ENCODE measurements around the gene HSPA2. TPM values are rescaled to one million over a fixed set of nuclear protein-coding genes. Genes with fewer than 3 reads are reported as not detected.
"Not testable (repeated sequence)": the region's sequence is repeated elsewhere in the genome, so short reads cannot be mapped to it uniquely, and the experiment has no call there.

Gene HSPA2
- total RNA-seq, 2 donors from 2014 or later, result 4.1 to 8.2 TPM

DNA sequence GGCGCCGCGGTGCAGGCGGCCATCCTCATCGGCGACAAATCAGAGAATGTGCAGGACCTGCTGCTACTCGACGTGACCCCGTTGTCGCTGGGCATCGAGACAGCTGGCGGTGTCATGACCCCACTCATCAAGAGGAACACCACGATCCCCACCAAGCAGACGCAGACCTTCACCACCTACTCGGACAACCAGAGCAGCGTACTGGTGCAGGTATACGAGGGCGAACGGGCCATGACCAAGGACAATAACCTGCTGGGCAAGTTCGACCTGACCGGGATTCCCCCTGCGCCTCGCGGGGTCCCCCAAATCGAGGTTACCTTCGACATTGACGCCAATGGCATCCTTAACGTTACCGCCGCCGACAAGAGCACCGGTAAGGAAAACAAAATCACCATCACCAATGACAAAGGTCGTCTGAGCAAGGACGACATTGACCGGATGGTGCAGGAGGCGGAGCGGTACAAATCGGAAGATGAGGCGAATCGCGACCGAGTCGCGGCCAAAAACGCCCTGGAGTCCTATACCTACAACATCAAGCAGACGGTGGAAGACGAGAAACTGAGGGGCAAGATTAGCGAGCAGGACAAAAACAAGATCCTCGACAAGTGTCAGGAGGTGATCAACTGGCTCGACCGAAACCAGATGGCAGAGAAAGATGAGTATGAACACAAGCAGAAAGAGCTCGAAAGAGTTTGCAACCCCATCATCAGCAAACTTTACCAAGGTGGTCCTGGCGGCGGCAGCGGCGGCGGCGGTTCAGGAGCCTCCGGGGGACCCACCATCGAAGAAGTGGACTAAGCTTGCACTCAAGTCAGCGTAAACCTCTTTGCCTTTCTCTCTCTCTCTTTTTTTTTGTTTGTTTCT lies 1.7 kb downstream of the HSPA2 start:
- Mint-ChIP-seq H3K9me3 (peaks cover 4 to 12% of the 10 kb centered on the region in 2 donors), H3K36me3 (peaks cover 33 to 34% of the 10 kb centered on the region in 2 donors), H3K27ac (peak overlapping the region in 1 of 2 donors; percentile 75)
- no peak for ATAC-seq
- no peak for DNase-seq (ENCODE audit: low spot score in 2 of 2)

DNA sequence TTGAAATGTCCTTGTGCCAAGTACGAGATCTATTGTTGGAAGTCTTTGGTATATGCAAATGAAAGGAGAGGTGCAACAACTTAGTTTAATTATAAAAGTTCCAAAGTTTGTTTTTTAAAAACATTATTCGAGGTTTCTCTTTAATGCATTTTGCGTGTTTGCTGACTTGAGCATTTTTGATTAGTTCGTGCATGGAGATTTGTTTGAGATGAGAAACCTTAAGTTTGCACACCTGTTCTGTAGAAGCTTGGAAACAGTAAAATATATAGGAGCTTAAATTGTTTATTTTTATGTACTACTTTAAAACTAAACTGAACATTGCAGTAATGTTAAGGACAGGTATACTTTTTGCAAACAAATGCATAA lies 2.3 kb downstream of the HSPA2 start:
- no peak for DNase-seq (ENCODE audit: low spot score in 2 of 2)
- Mint-ChIP-seq H3K36me3 (peaks cover 33 to 34% of the 10 kb centered on the region in 2 donors), H3K27ac (no peak overlapping the region), H3K9me3 (peaks cover 4 to 12% of the 10 kb centered on the region in 2 donors)
- no peak for ATAC-seq

DNA sequence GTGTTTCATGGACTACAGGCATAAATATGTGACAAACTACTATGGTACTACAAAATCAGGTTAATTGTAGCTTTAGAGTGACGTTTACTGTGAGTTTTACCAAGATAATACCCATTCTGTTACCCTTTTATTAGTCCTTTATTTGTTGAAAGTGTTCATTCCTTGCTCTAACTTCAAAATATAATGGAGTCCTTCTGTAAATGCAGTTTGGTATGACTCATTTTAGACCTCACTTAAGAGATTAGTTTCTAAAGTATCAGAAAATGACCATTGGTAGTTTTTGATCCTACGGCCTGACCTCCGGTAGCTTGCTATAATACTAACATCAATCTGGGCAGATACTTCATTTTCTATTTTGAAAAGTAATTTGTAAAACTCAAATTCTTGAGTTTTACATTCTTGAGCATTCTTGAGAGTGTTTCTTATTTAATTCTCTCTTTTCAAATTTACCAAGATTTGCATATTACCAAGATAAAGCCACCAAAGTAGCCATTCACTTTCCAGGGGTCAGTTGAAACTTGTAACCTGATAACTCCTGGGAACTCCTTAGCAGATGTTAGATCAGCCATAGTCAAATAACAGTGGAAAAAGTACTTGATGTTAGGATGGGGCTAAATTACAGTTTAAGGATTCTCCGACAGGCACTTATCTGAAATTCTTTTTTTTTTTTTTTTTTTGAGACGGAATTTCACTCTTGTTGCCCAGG lies 4.2 kb downstream of the HSPA2 start:
- H3K36me3 Mint-ChIP-seq, result peaks cover 27 to 28% of the 10 kb centered on the region in 2 donors
- H3K27ac Mint-ChIP-seq, result no peak overlapping the region
- ATAC-seq (no peak), DNase-seq (ENCODE audit: low spot score in 2 of 2) (no peak)
- H3K9me3 Mint-ChIP-seq, result peaks cover 4 to 12% of the 10 kb centered on the region in 2 donors

DNA sequence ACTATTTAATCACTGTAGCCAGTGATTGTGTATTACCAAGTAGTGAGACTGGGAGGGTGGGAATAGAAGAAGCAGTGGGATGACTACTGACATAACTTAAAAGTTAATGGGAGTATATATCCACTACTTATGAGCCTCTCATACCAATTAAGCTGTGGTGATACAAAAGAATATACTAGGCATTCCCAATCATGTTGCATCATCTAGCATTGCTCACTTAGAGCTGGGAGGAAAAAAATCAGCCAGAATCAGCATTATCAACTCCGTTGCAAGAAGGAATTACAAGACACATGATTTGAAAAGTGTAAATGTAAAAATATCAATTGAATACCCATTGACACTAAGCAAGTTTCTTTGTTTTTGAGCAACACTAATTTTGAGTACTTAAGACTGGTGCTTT lies 8.5 kb downstream of the HSPA2 start:
- Mint-ChIP-seq H3K9me3 (no peaks in the 10 kb centered on the region), H3K27ac (no peak overlapping the region), H3K36me3 (no peaks in the 10 kb centered on the region)
- no peak for ATAC-seq
- no peak for DNase-seq (ENCODE audit: low spot score in 2 of 2)

DNA sequence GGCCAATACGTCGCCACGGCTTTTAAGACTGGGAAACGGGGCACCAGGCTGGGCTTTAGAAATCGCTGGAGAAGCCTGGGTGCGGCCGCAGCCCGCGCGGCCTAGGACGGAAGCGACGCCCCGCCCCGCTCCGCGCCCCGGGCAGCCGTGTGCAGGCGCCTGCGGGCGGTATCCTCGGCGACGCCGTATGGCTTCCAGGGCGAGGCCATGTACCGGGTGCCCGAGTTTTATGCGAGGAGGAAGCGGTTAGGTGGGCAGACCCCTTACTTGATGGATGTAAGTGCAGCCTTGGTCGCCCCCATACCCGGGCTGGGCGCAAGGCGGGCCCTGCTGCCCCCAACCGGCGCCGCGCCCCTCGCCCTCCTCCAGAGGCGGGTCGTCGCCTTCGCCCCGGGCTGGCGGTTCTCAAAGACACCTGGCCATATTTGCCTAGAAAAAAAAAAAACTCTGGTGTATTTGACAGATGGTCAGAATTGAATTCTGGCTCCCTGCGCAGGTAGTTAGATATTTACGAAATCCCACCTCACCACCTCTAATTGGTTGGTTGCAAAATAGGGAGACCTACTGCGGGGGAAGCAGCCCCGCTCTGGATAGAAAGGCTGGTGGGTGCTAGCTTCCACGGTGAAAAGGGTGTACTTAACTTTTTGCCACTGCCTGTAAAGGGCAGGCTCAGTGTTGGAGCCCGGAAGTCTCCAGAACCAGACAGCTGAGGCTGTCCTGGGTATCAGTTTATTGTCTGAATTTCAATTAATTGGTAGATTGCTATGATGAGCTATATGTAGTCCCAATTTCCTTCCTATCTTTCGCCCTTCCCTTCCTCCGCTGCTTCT lies 9.5 kb downstream of the HSPA2 start, which contains the start of gene PPP1R36:
Gene PPP1R36 (plus strand): TSS at position 171 of the 830 bp plus-strand sequence. CDS start 37 bp downstream, at position 208.
- no peaks in the 10 kb centered on the region for H3K9me3 Mint-ChIP-seq
- ATAC-seq (peak; percentile 86 to 97), DNase-seq (ENCODE audit: low spot score in 2 of 2) (peak in 1 of 2 donors; percentile 55)
- H3K27ac Mint-ChIP-seq, result no peak within 1 kb of the TSS
- no peaks in the 10 kb centered on the region for H3K36me3 Mint-ChIP-seq

DNA sequence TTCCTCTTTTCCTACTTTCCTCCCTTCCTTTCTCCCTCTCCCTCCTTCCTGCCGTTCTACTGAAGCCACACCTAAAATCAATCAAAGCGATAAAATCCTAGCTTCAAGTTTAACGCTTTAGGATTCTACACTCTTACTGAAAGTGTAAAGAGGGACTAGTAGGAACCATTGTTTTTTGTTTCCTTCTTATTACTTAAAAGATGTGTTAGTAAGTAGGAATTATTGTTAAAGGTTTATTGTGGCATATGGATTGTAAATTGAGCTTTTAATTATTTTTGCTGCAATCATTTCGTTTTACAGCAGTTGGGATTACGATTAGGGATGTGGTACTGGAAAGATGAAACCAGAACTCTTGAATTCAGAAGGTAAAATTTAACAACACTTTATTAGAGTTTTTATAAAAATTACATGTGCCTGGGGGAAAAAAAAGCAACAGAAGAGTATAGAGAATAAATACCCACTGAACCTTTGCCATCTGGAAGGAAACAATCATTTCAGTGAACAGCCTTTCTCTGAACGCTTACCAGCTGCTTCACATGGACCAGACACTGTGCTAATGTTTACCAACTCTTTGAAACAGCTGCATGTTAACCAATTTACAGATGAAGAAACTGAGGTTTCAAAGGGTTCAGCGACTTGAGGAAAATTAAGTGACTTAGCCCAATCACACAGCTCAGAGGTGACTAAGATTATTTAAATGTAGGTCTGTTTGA lies 10.2 kb downstream of the HSPA2 start:
- no peak for DNase-seq (ENCODE audit: low spot score in 2 of 2)
- H3K9me3 Mint-ChIP-seq, result no peaks in the 10 kb centered on the region
- no peak overlapping the region for H3K27ac Mint-ChIP-seq
- H3K36me3 Mint-ChIP-seq, result no peaks in the 10 kb centered on the region
- no peak for ATAC-seq

DNA sequence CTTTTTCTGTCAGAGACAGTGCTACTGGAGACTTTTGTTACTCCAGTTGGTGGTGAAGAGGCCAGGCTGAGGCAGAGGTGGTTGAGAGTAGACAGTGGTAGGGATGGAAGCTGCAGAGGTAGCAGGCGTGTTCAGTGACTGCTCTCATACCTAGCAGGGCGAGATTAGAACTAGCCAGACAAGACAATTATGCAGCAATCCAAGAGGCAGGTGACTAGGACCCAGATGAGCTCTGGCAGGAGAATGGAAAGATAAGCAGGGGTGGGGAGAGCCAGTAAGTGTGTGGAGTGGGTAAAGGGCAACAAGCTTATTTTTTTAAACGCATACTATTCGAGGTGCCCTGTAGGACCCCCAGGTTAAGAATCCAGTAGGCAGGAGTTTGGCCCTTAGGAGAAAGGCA lies 14.0 kb downstream of the HSPA2 start:
- no peak for ATAC-seq
- DNase-seq (ENCODE audit: low spot score in 2 of 2), result no peak

DNA sequence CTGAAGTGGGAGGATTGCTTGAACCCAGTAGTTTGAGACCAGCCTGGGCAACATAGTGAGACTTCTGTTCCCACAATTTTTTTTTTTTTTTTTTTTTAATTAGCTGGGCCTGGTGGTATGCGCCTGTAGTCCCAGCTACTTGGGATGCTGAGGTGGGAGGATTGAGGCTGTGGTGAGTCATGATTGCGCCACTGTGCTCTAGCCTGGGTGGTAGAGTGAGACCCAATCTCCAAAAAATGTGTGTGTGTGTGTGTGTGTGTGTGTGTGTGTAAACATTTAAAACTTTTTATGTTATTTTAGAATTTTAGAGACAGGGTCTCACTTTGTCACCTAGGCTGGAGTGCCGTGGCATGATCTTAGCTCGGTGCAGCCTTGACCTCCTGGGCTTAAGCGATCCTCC lies 16.0 kb downstream of the HSPA2 start:
- DNase-seq (ENCODE audit: low spot score in 2 of 2), result no peak
- no peak for ATAC-seq
- Mint-ChIP-seq H3K36me3 (no peaks in the 10 kb centered on the region), H3K9me3 (no peaks in the 10 kb centered on the region), H3K27ac (no peak overlapping the region)

More for the DNA sequence above, 14.0 kb downstream of the HSPA2 start:
- Mint-ChIP-seq H3K36me3 (no peaks in the 10 kb centered on the region), H3K9me3 (no peaks in the 10 kb centered on the region), H3K27ac (no peak overlapping the region)

DNA sequence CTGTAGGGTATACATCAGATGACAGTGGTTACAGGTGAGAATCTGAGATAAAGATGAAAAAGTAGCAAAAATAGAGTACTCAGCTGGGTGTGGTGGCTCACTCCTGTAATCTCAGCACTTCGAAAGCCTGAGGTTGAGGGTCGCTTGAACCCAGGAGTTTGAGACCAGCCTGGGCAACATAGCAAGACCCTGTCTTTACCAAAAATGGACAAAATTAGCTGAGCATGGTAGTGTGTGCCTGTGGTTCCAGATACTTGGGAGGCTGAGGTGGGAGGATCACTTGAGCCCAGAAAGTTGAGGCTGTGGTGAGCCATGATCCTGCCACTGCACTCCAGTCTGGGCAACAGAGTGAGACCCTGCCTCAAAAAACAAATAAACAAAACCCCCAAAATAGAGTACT lies 17.7 kb downstream of the HSPA2 start:
- H3K27ac Mint-ChIP-seq; DNase-seq (ENCODE audit: low spot score in 2 of 2); H3K9me3 Mint-ChIP-seq; ATAC-seq; H3K36me3 Mint-ChIP-seq: not testable (repeated sequence)

DNA sequence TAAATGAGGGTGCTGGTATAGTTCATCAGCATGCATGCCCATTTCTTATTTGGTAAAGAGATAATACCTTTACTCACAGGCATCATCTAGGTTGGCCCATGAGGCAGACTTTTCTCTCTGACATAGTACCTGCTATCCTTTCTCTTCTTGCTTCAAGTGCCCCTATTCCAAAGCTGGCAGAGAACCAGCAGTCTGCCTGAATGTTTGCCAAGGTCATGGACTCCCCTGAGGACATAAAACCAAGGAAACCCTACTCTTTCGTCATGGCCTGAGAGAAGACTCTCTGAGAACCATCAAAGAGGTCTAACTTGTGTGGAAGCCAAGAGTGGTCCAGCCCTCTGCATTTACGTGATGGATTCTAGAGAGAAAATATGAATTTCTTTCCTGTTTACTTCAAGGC lies 21.1 kb downstream of the HSPA2 start:
- Mint-ChIP-seq H3K36me3 (no peaks in the 10 kb centered on the region), H3K9me3 (no peaks in the 10 kb centered on the region), H3K27ac (no peak overlapping the region)
- no peak for DNase-seq (ENCODE audit: low spot score in 2 of 2)
- ATAC-seq, result no peak

DNA sequence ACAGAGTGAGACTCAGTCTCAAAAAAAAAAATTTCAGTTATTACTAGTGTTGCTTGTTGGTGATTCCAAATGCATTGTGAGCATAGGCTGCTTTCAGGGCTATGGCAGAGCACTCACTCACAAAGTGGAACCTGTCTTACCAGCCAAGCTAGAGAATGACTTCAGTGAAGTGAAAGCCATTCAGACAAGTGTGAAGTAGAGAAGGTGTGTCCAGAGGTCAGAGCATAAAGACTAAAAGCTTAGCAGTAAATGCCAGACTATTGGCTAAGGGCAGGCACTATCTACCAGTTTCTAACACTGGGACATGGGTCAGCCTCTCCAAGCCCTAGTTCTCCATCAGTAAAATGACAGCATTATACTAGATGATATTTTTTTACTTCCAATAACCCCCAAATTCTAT lies 21.9 kb downstream of the HSPA2 start:
- DNase-seq (ENCODE audit: low spot score in 2 of 2) (no peak), ATAC-seq (no peak)
- Mint-ChIP-seq H3K36me3 (no peaks in the 10 kb centered on the region), H3K9me3 (no peaks in the 10 kb centered on the region), H3K27ac (no peak overlapping the region)

DNA sequence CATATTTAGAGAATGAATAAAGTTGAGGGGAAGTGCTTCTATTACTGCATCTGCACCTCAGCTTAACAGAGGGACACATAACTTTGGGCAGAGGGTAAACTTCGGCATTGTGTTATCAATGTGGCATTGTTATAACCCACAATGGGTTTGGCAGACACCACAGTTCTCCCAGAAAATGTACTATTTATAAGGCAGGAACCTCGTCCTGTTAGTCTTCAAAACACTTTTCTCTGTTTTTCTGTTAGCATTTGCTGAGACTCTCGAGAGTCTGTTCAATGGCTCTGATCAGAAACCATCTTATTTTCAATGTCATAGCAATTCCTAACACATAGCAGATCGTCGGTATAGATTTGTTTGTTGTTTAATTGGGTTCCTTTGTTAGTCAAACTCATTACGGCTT lies 23.2 kb downstream of the HSPA2 start:
- ATAC-seq, result no peak
- Mint-ChIP-seq H3K36me3 (no peaks in the 10 kb centered on the region), H3K9me3 (no peaks in the 10 kb centered on the region), H3K27ac (no peak overlapping the region)
- no peak for DNase-seq (ENCODE audit: low spot score in 2 of 2)

DNA sequence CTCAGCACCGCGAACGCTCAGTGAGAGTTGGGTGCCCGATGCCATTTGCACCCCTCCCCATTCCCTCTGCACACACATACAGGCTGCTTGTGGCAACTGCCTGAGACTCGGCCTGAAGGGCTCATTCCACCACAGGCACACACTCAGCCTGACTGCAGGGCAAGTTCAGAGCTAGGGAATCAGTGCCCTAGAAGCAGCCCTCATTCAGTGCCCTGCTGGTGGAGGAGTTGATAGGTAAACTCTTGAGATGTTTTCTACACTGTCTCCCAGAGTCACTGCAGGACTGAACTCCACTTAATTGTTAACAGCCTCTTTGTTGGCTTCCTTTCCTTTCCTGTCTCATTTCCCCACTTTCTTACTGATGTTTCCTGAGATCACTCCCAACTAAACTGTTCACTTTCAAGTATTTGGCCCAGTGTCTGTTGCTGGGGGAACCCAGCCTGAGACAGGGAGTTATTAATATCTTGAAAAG lies 26.1 kb downstream of the HSPA2 start:
- H3K9me3 Mint-ChIP-seq, result peaks cover 0 to 3% of the 10 kb centered on the region in 2 donors
- H3K27ac Mint-ChIP-seq, result no peak overlapping the region
- no peak for DNase-seq (ENCODE audit: low spot score in 2 of 2)
- no peak for ATAC-seq
- no peaks in the 10 kb centered on the region for H3K36me3 Mint-ChIP-seq

DNA sequence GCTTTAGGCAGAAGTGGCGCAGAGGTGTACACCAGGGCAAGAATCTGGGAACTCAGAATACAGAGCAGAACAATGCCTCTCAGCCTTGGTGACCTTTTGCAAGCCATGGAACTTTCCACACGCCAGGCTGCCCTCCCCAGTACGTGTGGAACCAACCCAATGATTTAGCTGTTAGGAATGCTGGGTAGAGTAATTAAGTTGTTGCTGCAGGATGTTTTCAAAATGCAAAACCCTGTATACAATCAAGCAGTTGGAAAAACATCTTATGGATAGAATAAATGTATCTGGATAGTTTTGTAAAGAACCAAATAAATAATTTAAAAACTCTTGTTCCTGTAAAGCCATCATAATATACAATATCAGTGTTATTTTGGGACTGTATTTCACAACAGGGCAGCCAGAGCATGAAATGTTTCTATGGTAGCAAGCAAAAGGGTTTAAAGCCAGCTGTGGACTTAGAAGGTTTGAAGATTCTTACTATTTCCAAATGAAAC lies 28.6 kb downstream of the HSPA2 start:
- no peak overlapping the region for H3K27ac Mint-ChIP-seq
- no peaks in the 10 kb centered on the region for H3K36me3 Mint-ChIP-seq
- peaks cover 0 to 3% of the 10 kb centered on the region in 2 donors for H3K9me3 Mint-ChIP-seq
- DNase-seq (ENCODE audit: low spot score in 2 of 2) (no peak), ATAC-seq (no peak)

DNA sequence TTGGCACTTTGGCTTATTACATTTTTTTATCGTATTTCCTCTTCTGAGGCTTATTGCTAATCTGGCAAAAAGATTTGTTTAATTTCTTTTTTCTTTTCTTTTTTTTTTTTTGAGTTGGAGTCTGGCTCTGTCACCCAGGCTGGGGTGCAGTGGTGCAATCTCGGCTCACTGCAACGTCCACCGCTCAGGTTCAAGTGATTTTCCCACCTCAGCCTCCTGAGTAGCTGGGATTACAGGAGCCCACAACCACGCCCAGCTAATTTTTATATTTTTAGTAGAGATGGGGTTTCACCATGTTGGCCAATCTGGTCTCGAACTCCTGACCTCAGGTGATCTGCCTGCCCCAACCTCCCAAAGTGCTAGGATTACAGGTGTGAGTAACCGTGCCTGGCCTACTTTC lies 29.1 kb downstream of the HSPA2 start:
- ATAC-seq; DNase-seq (ENCODE audit: low spot score in 2 of 2); H3K36me3 Mint-ChIP-seq; H3K27ac Mint-ChIP-seq; H3K9me3 Mint-ChIP-seq: not testable (repeated sequence)

Measured in activated naive CD4-positive, alpha-beta T cell treated with anti-CD3 and anti-CD28 coated beads, Interleukin-2, amount 50 U/mL, for 72 hours (primary cell).